Stimulated activated CD4-positive, alpha-beta T cell treated with anti-CD3 and anti-CD28 coated beads, Interleukin-2, amount 100 ng/mL, for 4 hours (primary cell): ENCODE data around the gene AVPR1A.

Experiments
- DNase-seq: peaks from one replicate; pipeline ENCODE4 v3.0.0-alpha.2; 2020; ENCODE audit warnings: low read depth

The AVPR1A gene

GRCh38 chr12:63093711-63094110, 57.3 kb downstream of the AVPR1A start:
- DNase-seq, result no peak

GRCh38 chr12:63093084-63093483, 57.9 kb downstream of the AVPR1A start:
- no peak for DNase-seq
